Spleen (tissue), 11 donors: ENCODE data around the gene EVL. TPM values are rescaled to one million over a fixed set of nuclear protein-coding genes. Genes with fewer than 3 reads are reported as not detected.

Source experiments
- DNase-seq: peaks from one replicate; pipeline ENCODE4 v3.0.0-alpha.2; 2020
- H3K27ac ChIP-seq, 8 donors: fragments of 200-600 bp; sonication (generic) in 7 of 8; 1 replicate in 4 of 8; 2 replicates in 4 of 8; pipeline versions ENCODE4 v1.5.0 to v1.8.0; 2016 to 2021; ENCODE audit warnings: inconsistent platforms in 4 of 8, mild to moderate bottlenecking in 4 of 8, moderate library complexity in 1 of 8
- H3K27me3 ChIP-seq, 7 donors: fragments of 200-600 bp; sonication (generic) in 6 of 7; replicated peaks in 1 of 7; 1 replicate in 4 of 7; 2 replicates in 3 of 7; pipeline versions ENCODE4 v1.5.0 to v1.8.0; 2016 to 2021; ENCODE audit warnings: inconsistent platforms in 3 of 7, mild to moderate bottlenecking in 1 of 7
- H3K36me3 ChIP-seq, 6 donors: fragments of 200-600 bp; sonication (generic) in 5 of 6; 1 replicate in 4 of 6; 2 replicates in 2 of 6; pipeline versions ENCODE4 v1.5.0 to v1.8.0; 2016 to 2021; ENCODE audit warnings: inconsistent platforms in 2 of 6
- H3K4me1 ChIP-seq, 6 donors: fragments of 200-600 bp; sonication (generic) in 5 of 6; 1 replicate in 3 of 6; 2 replicates in 3 of 6; pipeline versions ENCODE4 v1.5.0 to v1.8.0; 2016 to 2021; ENCODE audit warnings: inconsistent platforms in 3 of 6
- H3K4me3 ChIP-seq, 8 donors: fragments of 200-600 bp; sonication (generic) in 7 of 8; 1 replicate in 4 of 8; 2 replicates in 4 of 8; pipeline versions ENCODE4 v1.5.0 to v1.8.0; 2016 to 2021; ENCODE audit warnings: inconsistent platforms in 4 of 8, mild to moderate bottlenecking in 4 of 8, moderate library complexity in 2 of 8
- H3K9me3 ChIP-seq, 8 donors: fragments of 200-600 bp; sonication (generic) in 7 of 8; 1 replicate in 4 of 8; 2 replicates in 4 of 8; pipeline versions ENCODE4 v1.5.0 to v1.8.0; 2016 to 2021; ENCODE audit warnings: inconsistent platforms in 4 of 8
- POLR2A ChIP-seq, 3 donors: fragments of 450-650 bp; IDR thresholded peaks; one replicate each; pipeline ENCODE4 v1.5.1; 2017; ENCODE audit warnings: antibody characterized with exemption in 3 of 3, mild to moderate bottlenecking in 1 of 3
- POLR2AphosphoS5 ChIP-seq, 3 donors: sonication (generic); formaldehyde crosslinking; IDR thresholded peaks; one replicate each; pipeline ENCODE4 v1.5.1; 2017; ENCODE audit warnings: antibody characterized with exemption in 3 of 3
- WGBS, 5 donors: extraction: QIAGEN DNeasy Blood & Tissue Kit in 3 of 5; methylation state at CpG; one replicate each; pipeline versions ENCODE4 v1.1.5 to v1.1.7; 2013 to 2018; 5-methylcytosine and 5-hydroxymethylcytosine counted together
- intact Hi-C: fragments of 100-400 bp; cut with DNase I; formaldehyde crosslinking; loops from one replicate; pipeline ENCODE4 v1.15.0; 2023; ENCODE audit warnings: low total_unique reads
- polyA plus RNA-seq, 3 donors: library from polyadenylated mRNA; stranded (reverse); fragments of 200-250 nt; gene quantifications; one replicate each; pipeline ENCODE4 v1.2.1, GENCODE V29; 2013
- total RNA-seq, 7 donors: library from RNA; depleted of rRNA in 3 of 7; stranded (reverse); fragments of >200 nt in 3 of 7; fragmentation: NEBNext Ultra II Directional in 4 of 7; extraction: Animal tissue kit (Norgen Biotek cat#: 25700) in 4 of 7; gene quantifications; one replicate each; pipeline versions ENCODE4 v1.1.0 to v1.2.1, GENCODE V29; 2016 to 2021
- TF ChIP-seq, protein P1 (sequence below), 11 experiments: fragments of 200-600 bp in 7 of 11; fragments of 450-650 bp in 4 of 11; sonication (generic) in 4 of 11; IDR thresholded peaks in 8 of 11; conservative IDR thresholded peaks in 3 of 11; 1 replicate in 7 of 11; 2 replicates in 4 of 11; pipeline versions ENCODE4 v1.4.0 to v1.8.0; 2016 to 2021; ENCODE audit warnings: antibody characterized with exemption in 11 of 11, inconsistent platforms in 4 of 11, mild to moderate bottlenecking in 1 of 11
- donor health status: healthy with polysubstance abuse.
- donor health status: DM: no; HTN: no; CAD: no; lungs with moderate emphysema.
- donor health status: DM: no; HTN: no; CAD: no.
- donor health status: Bipolar disorder and iron deficiency.
- donor health status: healthy.
- donor health status: DM: no; HTN: no; CAD: no.
- donor health status: DM: yes; HTN: yes; CAD: no.

Gene EVL
- total and polyA plus RNA-seq, 10 donors = 169 to 336 (median 271) TPM

DNA sequence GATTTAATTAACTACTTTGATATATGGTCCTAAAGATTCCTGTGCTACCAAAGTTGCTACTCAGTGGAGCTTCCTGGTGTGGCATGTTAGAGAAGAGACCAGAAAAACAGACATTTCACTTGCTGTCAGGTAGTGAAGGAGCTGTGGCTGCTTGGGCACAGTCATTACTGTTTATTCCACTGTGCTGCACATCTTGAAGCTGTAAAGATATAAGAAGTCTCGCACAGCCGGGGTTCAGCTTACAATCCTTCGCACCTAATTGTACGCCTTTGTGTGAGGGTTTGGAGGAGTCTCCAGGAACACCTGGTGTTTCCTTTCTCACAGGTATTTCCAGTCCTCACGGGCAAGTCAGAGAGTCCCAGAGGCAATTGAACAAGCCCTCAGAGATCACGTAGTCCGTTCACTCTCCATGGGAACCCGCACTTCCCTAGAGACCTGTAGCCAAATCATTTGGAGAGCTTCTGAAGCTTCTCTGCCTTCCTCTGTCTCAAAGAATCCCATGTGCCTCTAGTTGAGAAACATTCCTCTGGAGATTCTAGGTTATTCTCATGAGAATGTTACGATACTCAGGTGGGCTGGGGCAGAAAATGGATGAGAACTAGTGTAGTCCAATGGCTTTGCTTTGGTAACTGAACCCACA, 4.1 kb downstream of the EVL start:
- peaks cover 48 to 100% (median 85%) of the 10 kb centered on the region in 6 donors for H3K4me1 ChIP-seq

DNA sequence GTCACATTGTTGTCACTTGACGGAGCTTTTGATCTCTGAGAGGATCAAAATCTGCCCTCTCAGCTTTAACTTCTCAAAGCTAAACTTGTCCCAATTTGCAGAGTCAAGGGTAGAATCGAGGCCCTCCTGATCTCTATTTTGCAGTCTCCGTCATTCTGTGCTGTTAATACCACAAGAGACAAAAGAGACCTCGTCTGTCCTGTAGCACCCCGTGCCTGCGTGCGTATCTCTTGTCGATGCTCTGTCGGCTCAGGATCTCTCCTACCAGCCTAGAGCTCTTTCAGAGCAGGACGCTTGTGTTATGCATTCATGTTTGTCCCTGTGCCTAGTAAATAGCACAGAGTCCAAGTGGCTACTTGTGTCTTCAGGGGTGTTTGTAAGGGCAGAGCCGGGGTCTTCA, 5.1 kb downstream of the EVL start:
- 75 to 85% (median 83%) methylated on average over 11 of the region's 11 CpGs for WGBS, 5 donors
- DNase-seq = no peak
- intact Hi-C loops = no loop called here

More for the DNA sequence above, 4.1 kb downstream of the EVL start:
- no peak for DNase-seq
- Histone ChIP-seq H3K27ac (peak overlapping the region; percentile 75 to 93 (median 90)), H3K9me3 (no peaks in the 10 kb centered on the region), H3K36me3 (peaks cover 0 to 21% (median 3%) of the 10 kb centered on the region in 6 donors), H3K4me3 (peak overlapping the region; percentile 16 to 74 (median 46)), H3K27me3 (no peaks in the 10 kb centered on the region)
- WGBS, 5 donors = 52 to 78% (median 72%) methylated on average over 9 of the region's 9 CpGs
- TF ChIP-seq POLR2A (IDR thresholded peaks at IDR 0.05) (no peak), POLR2AphosphoS5 (IDR thresholded peaks at IDR 0.05) (no peak)
- TF ChIP-seq, protein P1, sequence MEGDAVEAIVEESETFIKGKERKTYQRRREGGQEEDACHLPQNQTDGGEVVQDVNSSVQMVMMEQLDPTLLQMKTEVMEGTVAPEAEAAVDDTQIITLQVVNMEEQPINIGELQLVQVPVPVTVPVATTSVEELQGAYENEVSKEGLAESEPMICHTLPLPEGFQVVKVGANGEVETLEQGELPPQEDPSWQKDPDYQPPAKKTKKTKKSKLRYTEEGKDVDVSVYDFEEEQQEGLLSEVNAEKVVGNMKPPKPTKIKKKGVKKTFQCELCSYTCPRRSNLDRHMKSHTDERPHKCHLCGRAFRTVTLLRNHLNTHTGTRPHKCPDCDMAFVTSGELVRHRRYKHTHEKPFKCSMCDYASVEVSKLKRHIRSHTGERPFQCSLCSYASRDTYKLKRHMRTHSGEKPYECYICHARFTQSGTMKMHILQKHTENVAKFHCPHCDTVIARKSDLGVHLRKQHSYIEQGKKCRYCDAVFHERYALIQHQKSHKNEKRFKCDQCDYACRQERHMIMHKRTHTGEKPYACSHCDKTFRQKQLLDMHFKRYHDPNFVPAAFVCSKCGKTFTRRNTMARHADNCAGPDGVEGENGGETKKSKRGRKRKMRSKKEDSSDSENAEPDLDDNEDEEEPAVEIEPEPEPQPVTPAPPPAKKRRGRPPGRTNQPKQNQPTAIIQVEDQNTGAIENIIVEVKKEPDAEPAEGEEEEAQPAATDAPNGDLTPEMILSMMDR (IDR thresholded peaks at IDR 0.05 in 8 of 11, conservative IDR thresholded peaks at IDR 0.05 in 3 of 11) = no peak
- intact Hi-C loops = no loop called here

DNA sequence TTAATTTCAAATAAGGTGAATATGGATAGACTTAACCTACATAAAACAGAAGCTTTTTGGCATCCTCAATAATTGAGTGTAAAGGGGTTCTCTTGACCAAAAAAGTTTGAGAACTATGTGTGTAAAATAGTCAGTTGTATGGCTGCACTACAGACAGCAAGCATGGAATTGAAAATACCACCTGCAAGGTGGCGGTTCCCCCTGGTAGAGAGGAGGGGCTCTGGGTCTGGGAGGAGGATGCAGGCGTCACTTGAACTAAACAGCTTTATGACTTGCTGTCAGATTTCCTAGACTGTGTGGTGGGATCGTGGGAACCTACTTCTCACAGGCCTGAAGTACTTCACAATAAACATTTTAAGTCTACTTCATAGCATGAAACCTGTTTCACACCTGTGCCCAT, 6.3 kb downstream of the EVL start:
- 38 to 68% (median 44%) methylated on average over 3 of the region's 3 CpGs for WGBS, 5 donors
- Histone ChIP-seq H3K36me3 (peaks cover 0 to 43% (median 3%) of the 10 kb centered on the region in 6 donors), H3K4me3 (peak overlapping the region in 1 of 8 donors; percentile 9), H3K4me1 (peaks cover 51 to 100% (median 95%) of the 10 kb centered on the region in 6 donors), H3K27me3 (no peaks in the 10 kb centered on the region), H3K27ac (peak overlapping the region in 6 of 8 donors; percentile 23 to 93 (median 68)), H3K9me3 (no peaks in the 10 kb centered on the region)
- TF ChIP-seq POLR2A (IDR thresholded peaks at IDR 0.05) (no peak), POLR2AphosphoS5 (IDR thresholded peaks at IDR 0.05) (no peak)
- TF ChIP-seq, protein P1 (IDR thresholded peaks at IDR 0.05 in 8 of 11, conservative IDR thresholded peaks at IDR 0.05 in 3 of 11) = no peak
- no peak for DNase-seq
- intact Hi-C loops = no loop called here

More for the DNA sequence above, 5.1 kb downstream of the EVL start:
- Histone ChIP-seq H3K36me3 (peaks cover 0 to 31% (median 3%) of the 10 kb centered on the region in 6 donors), H3K27ac (peak overlapping the region in 6 of 8 donors; percentile 4 to 93 (median 90)), H3K4me1 (peaks cover 45 to 100% (median 86%) of the 10 kb centered on the region in 6 donors), H3K27me3 (no peaks in the 10 kb centered on the region), H3K9me3 (no peaks in the 10 kb centered on the region), H3K4me3 (peak overlapping the region in 3 of 8 donors; percentile 52 to 74 (median 57))
- TF ChIP-seq, protein P1 (IDR thresholded peaks at IDR 0.05 in 8 of 11, conservative IDR thresholded peaks at IDR 0.05 in 3 of 11) = no peak
- TF ChIP-seq POLR2AphosphoS5 (IDR thresholded peaks at IDR 0.05) (no peak), POLR2A (IDR thresholded peaks at IDR 0.05) (no peak)

DNA sequence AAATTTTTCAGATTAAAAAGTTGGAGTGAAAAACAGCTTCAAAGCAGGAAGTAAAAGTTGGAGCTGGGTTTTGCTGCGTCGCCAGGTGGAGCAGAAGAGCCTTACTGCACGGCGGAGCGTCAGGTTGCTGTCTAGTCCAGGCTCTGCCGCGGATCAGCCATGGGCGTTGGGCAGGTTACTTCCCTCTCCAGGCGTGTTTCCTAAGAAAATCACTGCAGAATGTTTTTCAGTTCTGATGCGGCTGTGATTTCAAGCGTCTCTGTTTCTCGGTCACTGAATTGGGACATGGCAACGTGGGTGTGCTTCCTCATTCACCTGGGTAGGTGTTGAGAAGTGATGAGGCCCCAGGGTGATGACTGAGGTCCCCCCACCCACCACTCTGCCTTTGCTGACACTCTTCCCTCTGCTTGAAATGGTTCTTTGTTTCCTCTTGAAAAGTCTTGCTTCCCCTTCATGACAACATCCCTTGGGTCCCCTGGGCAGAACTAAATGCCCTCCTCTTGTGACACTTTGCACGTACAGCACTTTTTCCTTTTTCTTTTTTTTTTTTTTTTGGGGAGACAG, 7.6 kb downstream of the EVL start:
- Histone ChIP-seq H3K27me3 (no peaks in the 10 kb centered on the region), H3K36me3 (peaks cover 0 to 43% (median 3%) of the 10 kb centered on the region in 6 donors), H3K4me3 (peak overlapping the region in 6 of 8 donors; percentile 10 to 59 (median 22)), H3K9me3 (no peaks in the 10 kb centered on the region), H3K4me1 (peaks cover 55 to 100% (median 98%) of the 10 kb centered on the region in 6 donors), H3K27ac (peak overlapping the region in 7 of 8 donors; percentile 31 to 93 (median 63))
- TF ChIP-seq, protein P1 (IDR thresholded peaks at IDR 0.05 in 8 of 11, conservative IDR thresholded peaks at IDR 0.05 in 3 of 11) = peak in 6 of 11 experiments; percentile 29 to 50 (median 34)
- TF ChIP-seq POLR2AphosphoS5 (IDR thresholded peaks at IDR 0.05) = peak; percentile 30 to 52 (median 48)
- no peak for TF ChIP-seq POLR2A (IDR thresholded peaks at IDR 0.05)
- intact Hi-C loops = no loop called here
- peak; percentile 89 for DNase-seq
- 26 to 57% (median 31%) methylated on average over 14 of the region's 14 CpGs for WGBS, 5 donors
